H1 (cell line): ENCODE data around the gene GAST. TPM values are rescaled to one million over a fixed set of nuclear protein-coding genes. Genes with fewer than 3 reads are reported as not detected.

Source experiments
- CTCF ChIA-PET: fragments of 300-600 bp; sonication (Branson Sonifier 250); formaldehyde crosslinking; loops from one replicate; lab custom pipeline; 2021; ENCODE audit not compliant: partially characterized antibody; lab: Charles Lee
- POLR2A ChIA-PET: fragments of 300-600 bp; sonication (Branson Sonifier 250); formaldehyde crosslinking; loops from one replicate; lab custom pipeline; 2021; ENCODE audit warnings: inconsistent platforms; ENCODE audit not compliant: partially characterized antibody; lab: Charles Lee
- DNase-seq, 2 experiments: peaks; one replicate each; pipeline versions ENCODE4 v3.0.0 to v3.0.0-alpha.2; 2010 to 2022; ENCODE audit warnings: low spot score in 2 of 2, low read depth in 1 of 2, mixed read lengths in 1 of 2
- FAIRE-seq: peaks from 2 replicates; lab custom pipeline; 2011; peaks lifted over from hg19 to GRCh38; lab: Jason Lieb, UNC
- H2AFZ ChIP-seq: 2 replicates; pipeline ENCODE4 v1.8.1; 2012; ENCODE audit warnings: low read length, inconsistent platforms
- H2AK5ac ChIP-seq: 2 replicates; pipeline ENCODE4 v1.6.1; 2013; ENCODE audit warnings: low read depth, low read length
- H2BK120ac ChIP-seq: replicated peaks from 2 replicates; pipeline ENCODE3; 2013; ENCODE audit warnings: low read depth, low read length, inconsistent platforms
- H2BK12ac ChIP-seq: 2 replicates; pipeline ENCODE4 v1.6.1; 2013; ENCODE audit warnings: low read depth, low read length
- H2BK15ac ChIP-seq: 2 replicates; pipeline ENCODE4 v1.6.1; 2013; ENCODE audit warnings: low read length
- H2BK20ac ChIP-seq: 2 replicates; pipeline ENCODE4 v1.6.1; 2013; ENCODE audit warnings: low read length
- H2BK5ac ChIP-seq: 2 replicates; pipeline ENCODE4 v1.6.1; 2013; ENCODE audit warnings: low read depth, low read length
- H3K14ac ChIP-seq: 2 replicates; pipeline ENCODE4 v1.6.1; 2013; ENCODE audit warnings: inconsistent platforms; ENCODE audit not compliant: insufficient read length
- H3K18ac ChIP-seq: 2 replicates; pipeline ENCODE4 v1.6.1; 2013; ENCODE audit warnings: low read length; ENCODE audit errors: extremely low read depth
- H3K23ac ChIP-seq: 2 replicates; pipeline ENCODE4 v1.6.1; 2013; ENCODE audit warnings: inconsistent platforms; ENCODE audit not compliant: insufficient read length
- H3K23me2 ChIP-seq: 2 replicates; pipeline ENCODE4 v1.6.1; 2013; ENCODE audit warnings: low read depth, low read length
- H3K27ac ChIP-seq: 2 replicates; pipeline ENCODE4 v1.6.1; 2011; ENCODE audit warnings: low read depth, low read length, inconsistent platforms
- H3K27me3 ChIP-seq, 4 experiments: replicated peaks in 1 of 4; 1 replicate in 1 of 4; 2 replicates in 3 of 4; pipeline versions ENCODE4 v1.6.1 to v1.8.1; 2011 to 2013; ENCODE audit warnings: low read length in 3 of 4, mild to moderate bottlenecking in 3 of 4, inconsistent platforms in 2 of 4, mixed read lengths in 2 of 4, moderate library complexity in 1 of 4; ENCODE audit not compliant: control insufficient read depth in 3 of 4, insufficient read depth in 3 of 4; ENCODE audit errors: extremely low read depth in 1 of 4
- H3K36me3 ChIP-seq, 4 experiments: 2 replicates each; pipeline versions ENCODE4 v1.6.1 to v1.8.1; 2011 to 2013; ENCODE audit warnings: mild to moderate bottlenecking in 4 of 4, low read length in 3 of 4, moderate library complexity in 2 of 4, control low read depth in 1 of 4, inconsistent platforms in 1 of 4; ENCODE audit not compliant: insufficient read depth in 4 of 4, control insufficient read depth in 2 of 4
- H3K4ac ChIP-seq: replicated peaks from 2 replicates; pipeline ENCODE3; 2013; ENCODE audit warnings: low read length, low read depth, mixed read lengths, inconsistent platforms; ENCODE audit not compliant: insufficient read length
- H3K4me1 ChIP-seq, 4 experiments: replicated peaks in 1 of 4; 1 replicate in 1 of 4; 2 replicates in 3 of 4; pipeline versions ENCODE4 v1.6.1 to v1.8.1; 2011 to 2013; ENCODE audit warnings: low read length in 3 of 4, inconsistent platforms in 2 of 4, mixed read lengths in 1 of 4; ENCODE audit not compliant: insufficient read depth in 4 of 4, control insufficient read depth in 3 of 4
- H3K4me2 ChIP-seq, 2 experiments: 2 replicates each; pipeline versions ENCODE4 v1.6.1 to v1.8.1; 2011 to 2013; ENCODE audit warnings: low read depth in 2 of 2, low read length in 2 of 2, control low read depth in 1 of 2, inconsistent platforms in 1 of 2, mild to moderate bottlenecking in 1 of 2; ENCODE audit not compliant: insufficient read depth in 1 of 2
- H3K4me3 ChIP-seq, 4 experiments: fragments of 200-600, 300-600 bp in 1 of 4; sonication (generic), shearing (Covaris generic), sonication (Bioruptor Twin) in 1 of 4; 2 replicates each; pipeline versions ENCODE4 v1.5.1 to v1.8.1; 2011 to 2016; ENCODE audit warnings: low read length in 4 of 4, low read depth in 3 of 4, control low read depth in 2 of 4, inconsistent platforms in 2 of 4, mild to moderate bottlenecking in 2 of 4, mixed read lengths in 1 of 4, moderate library complexity in 1 of 4; ENCODE audit not compliant: insufficient read depth in 2 of 4; ENCODE audit errors: extremely low read depth in 1 of 4
- H3K56ac ChIP-seq: replicated peaks from 2 replicates; pipeline ENCODE3; 2013; ENCODE audit warnings: low read depth, mild to moderate bottlenecking, mixed read lengths, low read length, inconsistent platforms; ENCODE audit not compliant: insufficient read length
- H3K79me1 ChIP-seq: 2 replicates; pipeline ENCODE4 v1.6.1; 2013; ENCODE audit warnings: low read depth, low read length, control low read depth
- H3K79me2 ChIP-seq, 2 experiments: 2 replicates each; pipeline versions ENCODE4 v1.6.1 to v1.8.1; 2012 to 2013; ENCODE audit warnings: low read length in 2 of 2, mild to moderate bottlenecking in 2 of 2, inconsistent platforms in 1 of 2; ENCODE audit not compliant: insufficient read depth in 2 of 2, control insufficient read depth in 1 of 2
- H3K9ac ChIP-seq, 4 experiments: replicated peaks in 1 of 4; 1 replicate in 1 of 4; 2 replicates in 3 of 4; pipeline versions ENCODE4 v1.6.1 to v1.8.1; 2011 to 2013; ENCODE audit warnings: low read depth in 3 of 4, low read length in 3 of 4, control low read depth in 2 of 4, mild to moderate bottlenecking in 2 of 4, moderate library complexity in 2 of 4, inconsistent platforms in 1 of 4; ENCODE audit errors: extremely low read depth in 1 of 4
- H3K9me3 ChIP-seq, 2 experiments: 2 replicates each; pipeline versions ENCODE4 v1.6.1 to v1.8.1; 2012 to 2013; ENCODE audit warnings: mild to moderate bottlenecking in 2 of 2, moderate library complexity in 2 of 2, control low read depth in 1 of 2, inconsistent platforms in 1 of 2, low read depth in 1 of 2, low read length in 1 of 2, mixed read lengths in 1 of 2; ENCODE audit not compliant: insufficient read depth in 2 of 2
- H4K20me1 ChIP-seq, 2 experiments: replicated peaks in 1 of 2; 2 replicates each; pipeline versions ENCODE3 to v1.8.1; 2011 to 2013; ENCODE audit warnings: inconsistent platforms in 2 of 2, low read length in 2 of 2, mild to moderate bottlenecking in 1 of 2; ENCODE audit not compliant: insufficient read depth in 2 of 2, control insufficient read depth in 1 of 2
- H4K5ac ChIP-seq: 2 replicates; pipeline ENCODE4 v1.6.1; 2013; ENCODE audit warnings: low read length, low read depth, mixed read lengths, inconsistent platforms; ENCODE audit not compliant: insufficient read length
- H4K8ac ChIP-seq: 2 replicates; pipeline ENCODE4 v1.8.0; 2013; ENCODE audit warnings: mild to moderate bottlenecking, moderate library complexity, low read length, inconsistent platforms; ENCODE audit not compliant: insufficient read depth; ENCODE audit errors: extremely low read depth
- H4K91ac ChIP-seq: replicated peaks from 2 replicates; pipeline ENCODE3; 2013; ENCODE audit warnings: low read length, mixed read lengths, inconsistent platforms; ENCODE audit not compliant: insufficient read length
- ASH2L ChIP-seq: fragments of 200-600, 300-600 bp; sonication (generic); IDR thresholded peaks from one replicate; pipeline ENCODE4 v1.7.1; 2017; ENCODE audit warnings: low read length
- BACH1 ChIP-seq: IDR thresholded peaks from 2 replicates; pipeline ENCODE4 v1.6.1; 2012; ENCODE audit warnings: low read length, improper control_type of control experiment
- MAX ChIP-seq: IDR thresholded peaks from 2 replicates; pipeline ENCODE4 v1.6.1; 2012; ENCODE audit warnings: inconsistent platforms
- POU5F1 ChIP-seq: IDR thresholded peaks from 2 replicates; pipeline ENCODE4 v1.6.1; 2011; ENCODE audit warnings: low read depth, mild to moderate bottlenecking, low read length, moderate library complexity
- RXRA ChIP-seq: IDR thresholded peaks from 2 replicates; pipeline ENCODE4 v1.6.1; 2011; ENCODE audit warnings: low read depth, mild to moderate bottlenecking, low read length, moderate library complexity; ENCODE audit not compliant: insufficient read depth
- SP1 ChIP-seq: IDR thresholded peaks from 2 replicates; pipeline ENCODE4 v1.6.1; 2011; ENCODE audit warnings: low read depth, low read length
- SP2 ChIP-seq: IDR thresholded peaks from 2 replicates; pipeline ENCODE4 v1.6.1; 2012; ENCODE audit warnings: mild to moderate bottlenecking, low read length, inconsistent platforms
- TAF7 ChIP-seq: optimal IDR thresholded peaks from 2 replicates; pipeline ENCODE3; 2011; ENCODE audit warnings: low read depth, mild to moderate bottlenecking, inconsistent platforms, low read length, moderate library complexity, borderline replicate concordance
- TCF12 ChIP-seq: IDR thresholded peaks from 2 replicates; pipeline ENCODE4 v1.6.1; 2011; ENCODE audit warnings: low read depth, mild to moderate bottlenecking, low read length
- YY1 ChIP-seq: IDR thresholded peaks from 2 replicates; pipeline ENCODE4 v1.6.1; 2011; ENCODE audit warnings: low read depth, mild to moderate bottlenecking, low read length
- WGBS, 2 experiments: shearing (Covaris generic) in 1 of 2; methylation state at CpG; one replicate each; pipeline versions ENCODE4 v1.1.6 to v1.1.7; 2013 to 2015; ENCODE audit warnings: low lambda C conversion rate in 2 of 2, mixed read lengths in 2 of 2, inconsistent platforms in 1 of 2, low coverage in 1 of 2, missing lambda C conversion rate in 1 of 2; ENCODE audit not compliant: insufficient replicate concordance in 2 of 2, insufficient coverage in 1 of 2, insufficient read length in 1 of 2; ENCODE audit errors: extremely low coverage in 1 of 2, missing lambda C conversion rate in 1 of 2; 5-methylcytosine and 5-hydroxymethylcytosine counted together
- polyA plus RNA-seq, 7 experiments: library from polyadenylated mRNA; depleted of rRNA in 3 of 7; stranded (reverse) in 5 of 7; unstranded in 2 of 7; fragments of >200 nt in 5 of 7; fragments of 200-250 nt in 2 of 7; gene quantifications; 1 replicate in 5 of 7; 2 replicates in 1 of 7; 4 replicates in 1 of 7; pipeline versions ENCODE4 v1.2.1 to v1.2.3, GENCODE V29; 2011 to 2013; ENCODE audit warnings: missing spikeins in 2 of 7, mixed read lengths in 2 of 7
- total RNA-seq: library from RNA; stranded (reverse); fragmentation: NEBNext Ultra II Directional; extraction: Animal tissue kit (Norgen Biotek cat#: 25700); gene quantifications from 2 replicates; pipeline ENCODE4 v1.2.1, GENCODE V29; 2021
- TF ChIP-seq, protein P1 (sequence below), 3 experiments: IDR thresholded peaks; 1 replicate in 2 of 3; 2 replicates in 1 of 3; pipeline versions ENCODE4 v1.5.1 to v1.6.1; 2011; ENCODE audit warnings: low read length in 3 of 3, mild to moderate bottlenecking in 3 of 3, inconsistent platforms in 2 of 3, low read depth in 1 of 3, moderate library complexity in 1 of 3; ENCODE audit not compliant: insufficient read depth in 1 of 3; ENCODE audit errors: control extremely low read depth in 1 of 3

The GAST gene
- total and polyA plus RNA-seq, 2 of the 8 experiments (the other 6 are each of a cell fraction or from before 2014, with no cell fraction given) = not detected

DNA sequence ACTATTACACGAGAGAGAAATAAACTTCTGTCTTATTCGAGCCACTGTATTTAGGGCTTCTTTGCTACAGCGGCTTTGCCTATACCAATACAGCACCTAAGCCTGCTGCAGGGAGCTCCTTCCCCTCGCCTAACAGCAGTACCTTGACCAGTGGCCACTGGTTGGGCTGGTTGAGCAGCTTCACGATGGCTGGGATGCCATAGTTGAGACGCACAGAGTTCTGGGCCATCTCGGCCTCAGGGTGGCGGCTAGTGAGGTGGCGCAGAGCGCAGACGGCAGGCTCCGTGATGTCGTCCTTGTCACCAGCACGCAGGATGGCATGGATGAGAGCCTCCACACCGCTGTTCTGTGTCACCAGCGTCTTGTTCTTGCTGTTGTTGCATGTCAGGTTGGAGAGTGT is 50.7 kb downstream of the GAST start:
- Histone ChIP-seq H3K79me1 (0 out of 2 replicates have a peak, but pooled peaks cover 2% of the 10 kb centered on the region), H2AK5ac (no peak overlapping the region), H4K8ac (no peak overlapping the region), H3K27me3 (no peaks in the 10 kb centered on the region), H3K56ac (no peak overlapping the region), H3K4ac (no peak overlapping the region), H3K9ac (no peak overlapping the region), H2BK15ac (no peak overlapping the region), H3K4me3 (no peak overlapping the region), H2BK20ac (no peak overlapping the region), H2BK5ac (no peak overlapping the region), H4K5ac (no peak overlapping the region), H4K91ac (no peak overlapping the region), H3K27ac (no peak overlapping the region; the same call in 1 of the 2 replicates), H3K9me3 (no peaks in the 10 kb centered on the region), H3K4me1 (no peaks in the 10 kb centered on the region), H2AFZ (no peak overlapping the region), H3K18ac (no peak overlapping the region), H3K36me3 (peaks cover 31 to 78% (median 60%) of the 10 kb centered on the region in 4 experiments; a peak in 7 of 8 replicates), H2BK12ac (no peak overlapping the region), H3K14ac (no peak overlapping the region), H3K4me2 (no peak overlapping the region), H3K23ac (no peak overlapping the region), H3K79me2 (no peaks in the 10 kb centered on the region), H3K23me2 (no peaks in the 10 kb centered on the region; the same call in 1 of the 2 replicates), H2BK120ac (no peak overlapping the region), H4K20me1 (peaks cover 5 to 19% of the 10 kb centered on the region in 2 experiments)
- CTCF ChIA-PET = interaction anchor here (0.8 to 3.6 kb wide), 5 partner anchors 11 to 184 kb away, joined by 3 to 25 read pairs (median 6); partner anchors contain the start of gene JUP
- no peak for TF ChIP-seq POU5F1
- TF ChIP-seq SP2 = no peak
- TF ChIP-seq MAX = no peak
- no peak for TF ChIP-seq RXRA
- TF ChIP-seq ASH2L = no peak
- TF ChIP-seq, protein P1, sequence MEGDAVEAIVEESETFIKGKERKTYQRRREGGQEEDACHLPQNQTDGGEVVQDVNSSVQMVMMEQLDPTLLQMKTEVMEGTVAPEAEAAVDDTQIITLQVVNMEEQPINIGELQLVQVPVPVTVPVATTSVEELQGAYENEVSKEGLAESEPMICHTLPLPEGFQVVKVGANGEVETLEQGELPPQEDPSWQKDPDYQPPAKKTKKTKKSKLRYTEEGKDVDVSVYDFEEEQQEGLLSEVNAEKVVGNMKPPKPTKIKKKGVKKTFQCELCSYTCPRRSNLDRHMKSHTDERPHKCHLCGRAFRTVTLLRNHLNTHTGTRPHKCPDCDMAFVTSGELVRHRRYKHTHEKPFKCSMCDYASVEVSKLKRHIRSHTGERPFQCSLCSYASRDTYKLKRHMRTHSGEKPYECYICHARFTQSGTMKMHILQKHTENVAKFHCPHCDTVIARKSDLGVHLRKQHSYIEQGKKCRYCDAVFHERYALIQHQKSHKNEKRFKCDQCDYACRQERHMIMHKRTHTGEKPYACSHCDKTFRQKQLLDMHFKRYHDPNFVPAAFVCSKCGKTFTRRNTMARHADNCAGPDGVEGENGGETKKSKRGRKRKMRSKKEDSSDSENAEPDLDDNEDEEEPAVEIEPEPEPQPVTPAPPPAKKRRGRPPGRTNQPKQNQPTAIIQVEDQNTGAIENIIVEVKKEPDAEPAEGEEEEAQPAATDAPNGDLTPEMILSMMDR (IDR thresholded peaks at IDR 0.05; ENCODE audit: control extremely low read depth in 1 of 3, insufficient read depth in 1 of 3, low read depth in 1 of 3, low read length in 3 of 3) = no peak
- no peak for TF ChIP-seq BACH1
- no peak for TF ChIP-seq SP1
- TF ChIP-seq YY1 = no peak
- TF ChIP-seq TCF12 = no peak
- TF ChIP-seq TAF7 = no peak
- WGBS, 2 experiments = 97% methylated on average over 15 of the region's 16 CpGs; no CpG with 5 or more reads in 1 of the 2 experiments
- no peak for FAIRE-seq
- DNase-seq = no peak
- POLR2A ChIA-PET = interaction anchor here (0.8 to 1.9 kb wide), 6 partner anchors 11 to 28 kb away, joined by 3 to 8 read pairs (median 4); partner anchors contain the start of gene HAP1
